GM12878 (cell line): ENCODE data around the gene TEX44. TPM values are rescaled to one million over a fixed set of nuclear protein-coding genes. Genes with fewer than 3 reads are reported as not detected.

Source experiments
- ATAC-seq: fragments of 200-7000 bp; cut with Tn5 transposase; 3 replicates; pipeline ENCODE4 v1.9.1; 2020; ENCODE audit warnings: mild to moderate bottlenecking, moderate library complexity
- BruUV-seq: library from RNA; stranded (reverse); fragments of 400-500 nt; replicated peaks from 2 replicates; lab custom pipeline; 2021; lab: Mats Ljungman, UMichigan
- CTCF ChIA-PET: fragments of 300-600 bp; sonication (Branson Sonifier 250); formaldehyde crosslinking; extraction: SDS; loops from one replicate; lab custom pipeline; 2021; ENCODE audit warnings: inconsistent platforms; lab: Yijun Ruan, JAX
- POLR2A ChIA-PET: fragments of 350-600 bp; formaldehyde crosslinking; extraction: SDS; loops from one replicate; lab custom pipeline; 2021; ENCODE audit warnings: inconsistent platforms; lab: Charles Lee
- RAD21 ChIA-PET: fragments of 300-600 bp; sonication (Branson Sonifier 250); formaldehyde crosslinking; loops from one replicate; lab custom pipeline; 2023; ENCODE audit warnings: antibody characterized with exemption; ENCODE audit not compliant: unreplicated experiment; lab: Charles Lee
- SMC1A ChIA-PET: fragments of 300-600 bp; sonication (Branson Sonifier 250); formaldehyde crosslinking; loops from one replicate; lab custom pipeline; 2023; ENCODE audit not compliant: unreplicated experiment, uncharacterized antibody; lab: Charles Lee
- DNase-seq: peaks from one replicate; pipeline ENCODE4 v3.0.0-alpha.2; 2011; ENCODE audit warnings: low read depth, low spot score
- FAIRE-seq: peaks from 3 replicates; lab custom pipeline; 2011; peaks lifted over from hg19 to GRCh38; lab: Jason Lieb, UNC
- H2AFZ ChIP-seq: 2 replicates; pipeline ENCODE4 v1.6.0; 2011; ENCODE audit warnings: low read depth, low read length, control low read depth; ENCODE audit not compliant: control insufficient read depth
- H3K27ac ChIP-seq: 2 replicates; pipeline ENCODE4 v1.5.1; 2011; ENCODE audit warnings: control low read depth; ENCODE audit not compliant: control insufficient read depth, insufficient read depth
- H3K27me3 ChIP-seq, 2 experiments: replicated peaks in 1 of 2; 2 replicates each; pipeline versions ENCODE4 v1.6.0 to v1.6.1; 2011; ENCODE audit warnings: low read length in 1 of 2; ENCODE audit not compliant: control insufficient read depth in 2 of 2, insufficient read depth in 2 of 2
- H3K36me3 ChIP-seq, 2 experiments: 2 replicates each; pipeline ENCODE4 v1.5.1; 2011; ENCODE audit warnings: low read length in 1 of 2; ENCODE audit not compliant: control insufficient read depth in 2 of 2, insufficient read depth in 2 of 2
- H3K4me1 ChIP-seq: 2 replicates; pipeline ENCODE4 v1.6.1; 2011; ENCODE audit warnings: mild to moderate bottlenecking, low read length, moderate library complexity, mixed read lengths; ENCODE audit not compliant: control insufficient read depth, insufficient read depth
- H3K4me2 ChIP-seq: 2 replicates; pipeline ENCODE4 v1.6.0; 2011; ENCODE audit warnings: control low read depth; ENCODE audit not compliant: control insufficient read depth, insufficient read depth
- H3K4me3 ChIP-seq: fragments of 200-600 bp; sonication (generic); 2 replicates; pipeline ENCODE4 v1.5.1; 2016
- H3K79me2 ChIP-seq: 2 replicates; pipeline ENCODE4 v1.6.0; 2011; ENCODE audit warnings: low read length; ENCODE audit not compliant: control insufficient read depth, insufficient read depth
- H3K9ac ChIP-seq: 2 replicates; pipeline ENCODE4 v1.8.0; 2011; ENCODE audit warnings: low read length, control low read depth, mixed read lengths; ENCODE audit not compliant: control insufficient read depth, insufficient read depth
- H3K9me3 ChIP-seq: replicated peaks from 3 replicates; pipeline ENCODE4 v1.5.1; 2011; ENCODE audit warnings: mild to moderate bottlenecking, low read length; ENCODE audit not compliant: control insufficient read depth, insufficient read depth
- H4K20me1 ChIP-seq: 2 replicates; pipeline ENCODE4 v1.6.0; 2011; ENCODE audit not compliant: control insufficient read depth, insufficient read depth
- ETV6 ChIP-seq, 2 experiments: fragments of 450-650 bp in 1 of 2; IDR thresholded peaks in 1 of 2; conservative IDR thresholded peaks in 1 of 2; 2 replicates each; pipeline ENCODE4 v1.6.1; 2014; ENCODE audit warnings: antibody characterized with exemption in 1 of 2, borderline replicate concordance in 1 of 2, low read depth in 1 of 2, mild to moderate bottlenecking in 1 of 2, moderate library complexity in 1 of 2
- GATAD2B ChIP-seq: fragments of 450-650 bp; conservative IDR thresholded peaks from 2 replicates; pipeline ENCODE4 v1.6.1; 2017; ENCODE audit warnings: low read depth, mild to moderate bottlenecking, moderate library complexity
- HDAC2 ChIP-seq: fragments of 200-600 bp; sonication (generic); IDR thresholded peaks from 2 replicates; pipeline ENCODE4 v1.6.1; 2017
- LARP7 ChIP-seq: fragments of 450-650 bp; IDR thresholded peaks from 2 replicates; pipeline ENCODE4 v1.6.1; 2017; ENCODE audit warnings: mild to moderate bottlenecking
- MYB ChIP-seq: fragments of 150-350 bp; IDR thresholded peaks from 2 replicates; pipeline ENCODE4 v1.6.1; 2014; ENCODE audit warnings: mild to moderate bottlenecking, low read depth, low read length, borderline replicate concordance
- MYC ChIP-seq: IDR thresholded peaks from 2 replicates; pipeline ENCODE4 v1.6.1; 2011; ENCODE audit warnings: mild to moderate bottlenecking, low read length, moderate library complexity, inconsistent platforms; ENCODE audit not compliant: insufficient read depth, insufficient replicate concordance, insufficient read length, severe bottlenecking
- NR2F1 ChIP-seq: fragments of 450-650 bp; conservative IDR thresholded peaks from 2 replicates; pipeline ENCODE4 v1.6.1; 2017; ENCODE audit warnings: mild to moderate bottlenecking
- PKNOX1 ChIP-seq: fragments of 450-650 bp; IDR thresholded peaks from 2 replicates; pipeline ENCODE4 v1.6.1; 2016; ENCODE audit warnings: mild to moderate bottlenecking
- POU2F2 ChIP-seq: IDR thresholded peaks from 3 replicates; pipeline ENCODE4 v1.6.1; 2011; ENCODE audit warnings: low read depth, mild to moderate bottlenecking, low read length, borderline replicate concordance
- RAD21 ChIP-seq: IDR thresholded peaks from 2 replicates; pipeline ENCODE4 v1.6.1; 2011; ENCODE audit warnings: mild to moderate bottlenecking, low read depth, low read length, moderate library complexity; ENCODE audit not compliant: insufficient read depth
- RCOR1 ChIP-seq: conservative IDR thresholded peaks from 2 replicates; pipeline ENCODE4 v1.6.1; 2012; ENCODE audit warnings: low read depth, low read length, improper control_type of control experiment
- RELB ChIP-seq: fragments of 450-650 bp; IDR thresholded peaks from 2 replicates; pipeline ENCODE4 v1.6.1; 2017; ENCODE audit warnings: low read depth, mild to moderate bottlenecking, moderate library complexity
- SPI1 ChIP-seq: IDR thresholded peaks from 2 replicates; pipeline ENCODE4 v1.6.1; 2011; ENCODE audit warnings: low read depth, mild to moderate bottlenecking, low read length, moderate library complexity, borderline replicate concordance; ENCODE audit not compliant: insufficient read depth
- TCF3 ChIP-seq: IDR thresholded peaks from 2 replicates; pipeline ENCODE4 v1.6.1; 2012; ENCODE audit warnings: low read depth, mild to moderate bottlenecking, low read length, borderline replicate concordance; ENCODE audit not compliant: insufficient read depth
- ZBTB4 ChIP-seq: fragments of 450-650 bp; formaldehyde crosslinking; IDR thresholded peaks from 2 replicates; pipeline ENCODE4 v1.4.0; 2022; ENCODE audit warnings: mild to moderate bottlenecking, moderate library complexity
- ZNF217 ChIP-seq: fragments of 450-650 bp; IDR thresholded peaks from 2 replicates; pipeline ENCODE4 v1.6.1; 2017; ENCODE audit warnings: antibody characterized with exemption, mild to moderate bottlenecking
- ZNF622 ChIP-seq: fragments of 450-650 bp; IDR thresholded peaks from 2 replicates; pipeline ENCODE4 v1.6.1; 2017; ENCODE audit warnings: mild to moderate bottlenecking, inconsistent platforms
- WGBS: methylation state at CpG from one replicate; pipeline ENCODE4 v1.1.6; 2016; ENCODE audit warnings: low lambda C conversion rate; ENCODE audit not compliant: insufficient replicate concordance, insufficient coverage; ENCODE audit errors: missing lambda C conversion rate; 5-methylcytosine and 5-hydroxymethylcytosine counted together
- in situ Hi-C: fragments of 300-500 bp; cut with MboI; formaldehyde crosslinking; loops from 9 replicates; pipeline ENCODE4 v1.14.3; 2018; ENCODE audit warnings: mixed read lengths
- intact Hi-C: fragments of 100-400 bp; cut with micrococcal nuclease; formaldehyde crosslinking; loops from one replicate; pipeline ENCODE4 v1.14.2; 2022; ENCODE audit not compliant: unreplicated experiment
- polyA plus RNA-seq, 11 experiments: library from polyadenylated mRNA; depleted of rRNA in 4 of 11; unstranded in 6 of 11; stranded (reverse) in 5 of 11; fragments of >200 nt; fragmentation: Nextera tagmentation in 4 of 11; fragmentation: Illumina TruSeq in 1 of 11; extraction: Ambion mirVana in 4 of 11; extraction: Trizol in 1 of 11; gene quantifications; 1 replicate in 1 of 11; 2 replicates in 10 of 11; pipeline versions ENCODE4 v1.2.1 to v1.2.3, GENCODE V29; 2011 to 2016; ENCODE audit warnings: inconsistent platforms in 2 of 11, missing spikeins in 2 of 11, low read depth in 1 of 11
- total RNA-seq, 4 experiments: library from RNA; depleted of rRNA in 3 of 4; stranded (reverse); fragments of >200 nt in 3 of 4; fragmentation: Illumina TruSeq in 1 of 4; extraction: Trizol in 1 of 4; gene quantifications; 2 replicates each; pipeline versions ENCODE4 v1.2.1 to v1.2.3, GENCODE V29; 2013 to 2021

Gene TEX44
- total and polyA plus RNA-seq, 10 of the 15 experiments (the other 5 are each of a cell fraction or from before 2014, with no cell fraction given): not detected

- Histone ChIP-seq H2AFZ (no peak overlapping the region), H4K20me1 (no peaks in the 10 kb centered on the region), H3K4me3 (no peak overlapping the region), H3K4me2 (no peak overlapping the region; the same call in 1 of the 2 replicates), H3K27me3 (no peaks in the 10 kb centered on the region), H3K9me3 (no peaks in the 10 kb centered on the region), H3K4me1 (peaks cover 17% of the 10 kb centered on the region), H3K9ac (no peak overlapping the region), H3K27ac (no peak overlapping the region), H3K36me3 (no peaks in the 10 kb centered on the region), H3K79me2 (no peaks in the 10 kb centered on the region)
- intact Hi-C loops: no loop called here
- ATAC-seq: no peak
- DNase-seq: no peak
- no TSS peak for BruUV-seq
- FAIRE-seq: no peak
- POLR2A ChIA-PET: interaction anchor here (0.5 to 2.1 kb wide), 9 partner anchors 8 to 176 kb away, joined by 3 to 15 read pairs (median 3); partner anchors contain the start of genes NCL and PDE6D
- SMC1A ChIA-PET: interaction anchor here (0.7 to 1.7 kb wide), 4 partner anchors 42 to 74 kb away, joined by 3 to 6 read pairs (median 4); no protein-coding TSS in a partner anchor
- CTCF ChIA-PET: interaction anchor here (1.3 to 12.7 kb wide), 8 partner anchors 9 to 108 kb away, joined by 3 to 494 read pairs (median 5); no protein-coding TSS in a partner anchor
- RAD21 ChIA-PET: interaction anchor here (1.3 to 2.0 kb wide), 3 partner anchors 8 to 66 kb away, joined by 6 to 10 read pairs (median 6); no protein-coding TSS in a partner anchor
- 68% methylated on average over 7 of the region's 7 CpGs for WGBS
- in situ Hi-C loops: loop anchor here (5.0 kb wide), 1 partner anchor 112 kb away; no protein-coding TSS in a partner anchor
- TF ChIP-seq ZNF217 (no peak), SPI1 (no peak), RELB (no peak), GATAD2B (no peak), ETV6 (conservative IDR thresholded peaks at IDR 0.05 in 1 of 2, IDR thresholded peaks at IDR 0.05 in 1 of 2; ENCODE audit: borderline replicate concordance in 1 of 2, low read depth in 1 of 2) (no peak), POU2F2 (0 out of 3 replicates have a peak, but pooled peaks have one; percentile 15), RCOR1 (no peak), LARP7 (0 out of 2 replicates have a peak, but pooled peaks have one; percentile 17), ZNF622 (no peak), TCF3 (no peak), PKNOX1 (peak; percentile 22; the same call in 1 of the 2 replicates), RAD21 (no peak), ZBTB4 (CRISPR knock-in tag) (no peak), MYB (no peak), HDAC2 (no peak), NR2F1 (no peak), MYC (no peak)
Measured at GRCh38 chr2:231605607-231606091, 13.0 kb downstream of the TEX44 start.
